ENCODE results near the gene TAS2R20.

TAS2R20 gene

DNA sequence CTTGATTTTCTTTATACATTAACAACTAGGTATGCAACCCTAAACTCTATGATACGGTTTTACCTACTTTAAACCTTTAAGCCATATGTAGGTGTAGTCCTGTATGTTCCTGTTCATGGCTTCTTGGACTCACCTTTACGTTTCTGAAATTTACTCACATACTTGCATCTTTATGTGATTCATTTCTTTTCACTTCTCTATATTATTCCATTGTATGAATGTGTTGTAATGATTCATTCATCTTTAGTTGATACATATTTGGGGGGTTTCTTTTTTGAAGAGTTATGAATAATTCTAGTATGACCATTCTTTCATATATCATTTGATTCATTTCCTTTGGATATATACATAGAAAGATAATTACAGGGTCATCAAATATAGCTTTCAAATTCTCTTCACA, 9.0 kb downstream of the TAS2R20 start:
- Mint-ChIP-seq H3K9me3 (peaks cover 14% of the 10 kb centered on the region), H3K36me3 (ENCODE audit: low read depth) (peaks cover 7% of the 10 kb centered on the region), H3K4me1 (ENCODE audit: low read depth) (no peaks in the 10 kb centered on the region), H3K27ac (no peak overlapping the region), H3K27me3 (no peaks in the 10 kb centered on the region), H3K4me3 (no peak overlapping the region)
- intact Hi-C loops (cut with micrococcal nuclease), result no loop called here

GRCh38 chr12:10986812-10987211, 11.3 kb downstream of the TAS2R20 start, which contains the start of gene TAS2R50:
TAS2R50 (minus strand) TSS chr12:10986912; CDS start chr12:10986860, 52 bp downstream.
- H3K9me3 Mint-ChIP-seq, result peaks cover 14% of the 10 kb centered on the region
- no peaks in the 10 kb centered on the region for H3K27me3 Mint-ChIP-seq
- no peaks in the 10 kb centered on the region for H3K4me1 Mint-ChIP-seq (ENCODE audit: low read depth)
- no peak within 1 kb of the TSS for H3K27ac Mint-ChIP-seq
- no peak within 1 kb of the TSS for H3K4me3 Mint-ChIP-seq
- peaks cover 6% of the 10 kb centered on the region for H3K36me3 Mint-ChIP-seq (ENCODE audit: low read depth)
- intact Hi-C loops (cut with micrococcal nuclease), result no loop called here

DNA sequence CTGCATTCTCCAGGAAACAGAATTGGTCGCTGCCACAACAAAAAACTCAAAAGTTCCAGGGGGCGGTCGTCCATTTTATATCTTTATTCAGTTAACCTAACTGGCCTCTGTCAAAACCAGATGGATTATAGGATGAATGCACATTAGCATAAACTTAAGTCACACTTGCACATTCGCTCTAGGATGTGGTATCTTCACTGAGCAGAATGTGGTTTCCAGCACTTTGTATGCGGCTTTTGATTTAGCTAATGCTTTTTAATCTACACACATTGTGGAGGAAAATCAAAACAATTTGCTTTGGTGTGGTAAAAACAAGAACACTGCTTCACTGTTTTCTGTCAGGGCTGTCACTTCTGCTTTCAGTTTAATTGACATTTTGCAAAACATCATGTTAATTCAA, 15.9 kb downstream of the TAS2R20 start:
- no peaks in the 10 kb centered on the region for H3K36me3 Mint-ChIP-seq (ENCODE audit: low read depth)
- H3K27me3 Mint-ChIP-seq, result no peaks in the 10 kb centered on the region
- intact Hi-C loops (cut with micrococcal nuclease), result no loop called here
- H3K4me3 Mint-ChIP-seq, result no peak overlapping the region
- H3K27ac Mint-ChIP-seq, result no peak overlapping the region
- H3K9me3 Mint-ChIP-seq, result no peaks in the 10 kb centered on the region
- no peaks in the 10 kb centered on the region for H3K4me1 Mint-ChIP-seq (ENCODE audit: low read depth)

DNA sequence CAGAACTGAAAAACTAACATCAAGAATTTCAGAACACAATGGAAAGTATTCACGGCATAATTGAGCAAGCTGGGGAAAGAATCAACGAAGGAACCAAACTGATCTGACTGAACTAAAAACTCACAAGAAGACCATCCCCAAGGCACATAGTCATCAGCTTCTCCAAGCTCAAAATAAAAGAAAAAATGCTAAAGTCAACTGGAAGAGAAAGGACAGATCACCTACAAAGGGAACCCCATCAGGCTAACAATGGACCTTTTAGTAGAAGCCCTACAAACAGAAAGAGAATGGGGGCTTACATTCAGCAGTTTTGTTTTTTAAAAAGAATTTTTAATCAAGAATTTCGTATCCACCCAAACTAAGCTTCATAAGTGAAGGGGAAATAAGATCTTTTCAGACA, 23.1 kb downstream of the TAS2R20 start:
- H3K27ac Mint-ChIP-seq, result no peak overlapping the region
- no peak overlapping the region for H3K4me3 Mint-ChIP-seq
- H3K27me3 Mint-ChIP-seq, result no peaks in the 10 kb centered on the region
- no peaks in the 10 kb centered on the region for H3K9me3 Mint-ChIP-seq
- H3K4me1 Mint-ChIP-seq (ENCODE audit: low read depth), result no peaks in the 10 kb centered on the region
- H3K36me3 Mint-ChIP-seq (ENCODE audit: low read depth), result no peaks in the 10 kb centered on the region
- intact Hi-C loops (cut with micrococcal nuclease), result no loop called here

- intact Hi-C loops (cut with micrococcal nuclease), result no loop called here
- Mint-ChIP-seq H3K4me1 (ENCODE audit: low read depth) (no peaks in the 10 kb centered on the region), H3K9me3 (no peaks in the 10 kb centered on the region), H3K4me3 (no peak overlapping the region), H3K27ac (no peak overlapping the region), H3K27me3 (no peaks in the 10 kb centered on the region), H3K36me3 (ENCODE audit: low read depth) (peaks cover 6% of the 10 kb centered on the region)
Measured at GRCh38 chr12:10968765-10969456, 29.2 kb downstream of the TAS2R20 start.

GRCh38 chr12:10967409-10967808, 30.7 kb downstream of the TAS2R20 start:
- no peak overlapping the region for H3K4me3 Mint-ChIP-seq
- no peaks in the 10 kb centered on the region for H3K4me1 Mint-ChIP-seq (ENCODE audit: low read depth)
- intact Hi-C loops (cut with micrococcal nuclease), result no loop called here
- H3K27ac Mint-ChIP-seq, result no peak overlapping the region
- H3K9me3 Mint-ChIP-seq, result no peaks in the 10 kb centered on the region
- H3K36me3 Mint-ChIP-seq (ENCODE audit: low read depth), result peaks cover 6% of the 10 kb centered on the region
- H3K27me3 Mint-ChIP-seq, result no peaks in the 10 kb centered on the region

DNA sequence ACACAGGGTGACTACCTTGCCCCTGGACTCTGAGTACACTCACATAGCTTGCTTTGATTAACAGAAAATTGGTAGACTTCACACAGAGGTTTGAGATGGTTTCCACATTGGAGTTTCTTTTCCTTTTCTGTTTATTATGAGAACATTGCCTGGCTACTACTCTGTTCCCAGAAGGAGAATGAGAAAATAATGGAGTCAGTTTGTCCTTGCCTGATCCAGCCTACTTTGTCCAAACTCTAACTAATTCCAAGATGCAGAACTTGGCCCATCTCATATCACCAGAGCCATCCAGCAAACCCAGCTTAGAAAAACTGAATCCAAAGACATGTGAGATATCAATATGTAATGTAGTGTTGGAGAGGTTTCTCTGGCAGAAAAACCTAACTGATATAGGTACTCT, 31.8 kb downstream of the TAS2R20 start:
- Mint-ChIP-seq H3K9me3 (no peaks in the 10 kb centered on the region), H3K27ac (no peak overlapping the region), H3K27me3 (no peaks in the 10 kb centered on the region), H3K4me1 (ENCODE audit: low read depth) (no peaks in the 10 kb centered on the region), H3K4me3 (no peak overlapping the region), H3K36me3 (ENCODE audit: low read depth) (peaks cover 6% of the 10 kb centered on the region)
- intact Hi-C loops (cut with micrococcal nuclease), result no loop called here

GRCh38 chr12:10965476-10965875, 32.6 kb downstream of the TAS2R20 start:
- Mint-ChIP-seq H3K27me3 (no peaks in the 10 kb centered on the region), H3K27ac (no peak overlapping the region), H3K36me3 (ENCODE audit: low read depth) (peaks cover 6% of the 10 kb centered on the region), H3K4me1 (ENCODE audit: low read depth) (no peaks in the 10 kb centered on the region), H3K4me3 (no peak overlapping the region), H3K9me3 (no peaks in the 10 kb centered on the region)
- intact Hi-C loops (cut with micrococcal nuclease), result no loop called here

GRCh38 chr12:10960211-10960610, 37.9 kb downstream of the TAS2R20 start:
- Mint-ChIP-seq H3K4me1 (ENCODE audit: low read depth) (no peaks in the 10 kb centered on the region), H3K4me3 (no peak overlapping the region), H3K36me3 (ENCODE audit: low read depth) (peaks cover 7% of the 10 kb centered on the region), H3K27ac (no peak overlapping the region), H3K9me3 (peaks cover 18% of the 10 kb centered on the region), H3K27me3 (no peaks in the 10 kb centered on the region)
- intact Hi-C loops (cut with micrococcal nuclease), result no loop called here

DNA sequence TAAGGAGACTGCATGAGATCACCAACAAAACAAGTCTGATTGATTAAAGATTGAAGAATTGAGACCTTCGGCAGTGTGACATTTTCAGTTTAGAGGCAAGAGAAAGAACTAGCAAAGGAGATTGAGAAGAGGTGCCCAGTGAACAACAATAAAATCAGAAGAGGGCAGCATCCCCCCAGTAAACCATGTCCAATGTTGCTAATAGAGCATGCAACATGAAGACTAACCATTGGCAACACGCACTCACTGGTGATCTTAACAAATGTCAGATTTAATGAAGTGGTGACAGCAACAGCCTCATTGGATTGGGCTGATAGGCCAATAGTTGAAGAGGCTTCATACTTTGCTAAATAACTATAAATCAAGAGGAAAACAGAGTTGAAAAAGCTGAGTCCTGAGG, 38.3 kb downstream of the TAS2R20 start:
- intact Hi-C loops (cut with micrococcal nuclease), result no loop called here
- no peaks in the 10 kb centered on the region for H3K27me3 Mint-ChIP-seq
- H3K9me3 Mint-ChIP-seq, result peaks cover 22% of the 10 kb centered on the region
- no peak overlapping the region for H3K27ac Mint-ChIP-seq
- H3K4me1 Mint-ChIP-seq (ENCODE audit: low read depth), result no peaks in the 10 kb centered on the region
- H3K36me3 Mint-ChIP-seq (ENCODE audit: low read depth), result peaks cover 11% of the 10 kb centered on the region
- no peak overlapping the region for H3K4me3 Mint-ChIP-seq

- H3K27me3 Mint-ChIP-seq, result no peaks in the 10 kb centered on the region
- no peak overlapping the region for H3K27ac Mint-ChIP-seq
- H3K4me1 Mint-ChIP-seq (ENCODE audit: low read depth), result no peaks in the 10 kb centered on the region
- no peak overlapping the region for H3K4me3 Mint-ChIP-seq
- intact Hi-C loops (cut with micrococcal nuclease), result no loop called here
- H3K9me3 Mint-ChIP-seq, result peaks cover 42% of the 10 kb centered on the region
- H3K36me3 Mint-ChIP-seq (ENCODE audit: low read depth), result peaks cover 17% of the 10 kb centered on the region
Measured at GRCh38 chr12:10957741-10958140, 40.4 kb downstream of the TAS2R20 start.

- Mint-ChIP-seq H3K4me3 (no peak overlapping the region), H3K27me3 (no peaks in the 10 kb centered on the region), H3K27ac (no peak overlapping the region), H3K36me3 (ENCODE audit: low read depth) (peaks cover 18% of the 10 kb centered on the region), H3K4me1 (ENCODE audit: low read depth) (no peaks in the 10 kb centered on the region), H3K9me3 (peaks cover 45% of the 10 kb centered on the region)
- intact Hi-C loops (cut with micrococcal nuclease), result no loop called here
Measured at GRCh38 chr12:10956085-10956484, 42.0 kb downstream of the TAS2R20 start.

DNA sequence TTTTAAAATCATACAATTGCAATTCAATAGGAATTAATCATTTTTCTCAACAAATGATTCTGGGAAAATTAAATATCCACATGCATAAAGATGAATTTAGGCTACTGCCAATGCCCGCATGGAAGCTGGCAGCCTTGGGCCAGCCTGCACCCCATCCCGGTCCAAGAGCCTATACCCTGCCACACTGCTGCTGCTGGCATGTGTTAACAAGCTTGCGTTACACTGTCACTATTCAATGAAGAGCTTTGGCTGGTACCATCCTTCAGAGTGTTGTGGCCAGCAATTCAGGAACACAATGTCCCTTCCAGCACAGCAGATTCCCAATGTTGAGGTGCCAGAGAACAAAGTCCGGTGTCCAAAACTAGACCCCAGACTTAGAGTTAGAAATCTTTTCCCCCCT, 45.5 kb downstream of the TAS2R20 start:
- Mint-ChIP-seq H3K36me3 (ENCODE audit: low read depth) (peaks cover 18% of the 10 kb centered on the region), H3K9me3 (peaks cover 61% of the 10 kb centered on the region), H3K27ac (no peak overlapping the region), H3K4me1 (ENCODE audit: low read depth) (no peaks in the 10 kb centered on the region), H3K27me3 (no peaks in the 10 kb centered on the region), H3K4me3 (no peak overlapping the region)
- intact Hi-C loops (cut with micrococcal nuclease), result no loop called here
